ENCODE data around the gene ITPR2.

ITPR2 gene

DNA sequence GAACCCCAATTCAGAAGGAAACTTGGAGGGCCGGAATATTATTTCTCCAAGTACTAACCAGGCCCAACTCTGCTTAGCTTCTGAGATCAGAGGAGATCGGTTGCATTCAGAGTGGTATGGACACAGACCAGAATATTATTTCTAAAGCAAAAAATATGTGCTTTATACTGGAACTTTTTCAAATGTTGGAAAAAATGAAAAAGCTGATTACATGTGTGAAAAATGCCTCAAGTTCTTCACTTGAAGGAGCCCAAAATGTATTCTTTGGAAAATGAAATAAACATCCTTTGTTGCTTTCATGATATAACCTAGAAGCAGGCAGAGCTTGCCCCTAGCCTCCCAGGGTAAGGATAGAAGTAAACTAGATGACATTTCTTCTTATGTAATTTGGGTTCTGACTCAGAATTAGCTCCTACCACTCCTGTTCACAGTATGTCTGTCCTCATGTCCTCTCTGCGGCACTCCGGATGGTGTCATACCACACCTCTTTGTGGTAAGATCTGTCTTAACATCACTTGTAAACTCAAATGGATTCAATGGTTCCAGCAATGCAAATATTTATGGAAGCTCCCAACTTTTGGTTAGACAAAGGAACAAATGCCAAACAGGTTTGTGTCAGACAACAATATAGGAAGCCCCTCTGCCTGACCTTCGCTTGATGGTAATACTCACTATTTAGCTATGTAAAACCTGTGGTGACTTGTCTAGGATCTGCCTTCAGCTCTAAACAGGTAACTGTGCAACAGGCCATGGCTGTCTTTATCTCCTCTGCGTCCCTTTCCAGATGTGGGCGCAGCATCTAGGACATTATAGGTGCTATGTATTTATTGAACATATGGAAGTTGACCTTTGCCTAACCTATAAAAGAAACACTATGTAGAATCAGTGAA lies 459.1 kb downstream of the ITPR2 start:
- no peak for DNase-seq

DNA sequence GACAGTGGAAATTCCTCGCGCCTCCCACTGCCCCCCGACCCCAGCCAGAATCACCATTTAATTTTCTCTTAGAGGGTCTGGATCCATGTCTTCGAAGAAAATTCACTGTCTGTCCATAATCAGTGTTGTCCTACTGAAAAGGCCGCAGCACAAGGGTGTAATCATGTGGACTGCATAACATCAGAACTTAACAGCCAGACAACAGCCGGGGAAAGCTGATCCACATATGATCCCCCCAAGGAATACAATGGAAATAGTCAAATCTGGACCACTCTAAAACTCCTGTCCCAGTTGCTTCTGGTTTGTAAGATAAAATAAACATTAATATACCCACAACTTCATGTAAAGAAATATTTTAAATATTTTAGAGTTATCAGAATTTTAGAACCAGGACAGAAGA lies 460.1 kb downstream of the ITPR2 start:
- DNase-seq, result no peak

DNA sequence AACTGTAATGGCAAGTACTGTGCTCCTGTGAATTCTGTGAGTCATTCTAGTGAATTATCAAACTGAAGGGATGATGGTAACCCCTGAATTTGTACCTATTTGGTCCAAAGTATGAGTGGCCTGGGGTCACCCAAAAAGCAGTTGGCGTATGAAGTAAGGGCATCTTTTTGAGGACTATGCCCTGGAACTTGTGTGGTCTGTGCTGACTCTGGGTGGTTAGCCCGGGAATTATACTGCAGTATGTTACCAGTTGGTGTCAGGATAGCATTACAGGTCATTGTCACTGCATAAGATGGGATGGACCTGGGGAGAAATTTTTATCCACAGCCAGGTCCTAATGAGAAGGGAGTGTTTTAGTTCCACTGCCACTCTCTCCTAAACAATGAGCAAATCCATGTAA lies 462.9 kb downstream of the ITPR2 start:
- DNase-seq, result no peak

DNA sequence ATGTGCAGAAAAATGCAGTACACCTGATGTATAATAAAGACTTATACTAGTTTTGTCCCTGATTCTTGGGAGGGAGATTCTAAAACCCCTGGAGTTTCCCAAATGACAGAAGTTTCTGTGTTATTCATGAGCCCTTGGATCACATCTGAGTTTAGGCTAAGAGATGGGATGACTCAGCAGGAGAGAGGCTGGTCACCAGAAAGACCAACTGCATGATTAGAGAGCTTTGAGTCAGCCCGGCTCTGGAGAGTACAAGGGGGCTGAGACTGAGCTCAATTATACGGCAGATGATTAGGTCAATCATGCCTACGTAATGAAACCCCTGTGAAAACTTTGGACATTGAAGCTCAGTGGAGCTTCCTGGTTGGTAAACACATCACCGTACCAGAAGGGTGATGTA lies 463.4 kb downstream of the ITPR2 start:
- DNase-seq, result no peak

DNA sequence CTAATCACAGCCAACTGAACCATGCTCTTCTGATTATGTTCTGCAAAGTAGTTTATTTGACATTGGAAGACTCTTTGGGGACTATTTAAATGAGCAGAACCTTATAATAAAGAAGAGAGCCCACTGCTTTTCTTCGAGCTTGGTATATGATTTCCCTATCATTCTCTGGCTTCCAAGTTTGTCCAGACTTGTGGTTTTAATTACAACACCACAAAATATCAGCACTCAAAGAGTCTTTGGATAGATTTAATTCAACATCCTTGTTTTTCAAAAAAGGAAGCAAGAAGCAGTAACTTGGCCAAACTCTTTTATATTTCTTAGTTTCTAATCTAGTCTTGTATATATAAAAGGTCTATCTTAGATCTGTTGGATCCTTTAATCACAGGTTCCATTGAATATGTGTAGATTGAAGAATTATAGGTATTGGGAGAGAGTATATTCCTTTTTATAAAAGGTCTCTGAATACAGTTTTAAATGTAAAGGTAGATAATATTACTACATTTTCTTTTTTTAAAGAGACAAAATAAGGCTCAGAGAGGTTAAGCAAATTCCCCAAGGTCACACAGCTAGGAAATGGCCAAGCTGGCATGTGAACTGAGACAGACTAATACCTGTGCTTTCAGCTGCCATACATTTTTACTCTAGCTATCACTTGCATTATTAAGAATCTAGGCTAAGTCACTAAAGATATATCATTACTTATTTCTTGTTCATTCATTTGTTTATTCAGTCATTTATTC lies 464.8 kb downstream of the ITPR2 start:
- DNase-seq, result no peak

DNA sequence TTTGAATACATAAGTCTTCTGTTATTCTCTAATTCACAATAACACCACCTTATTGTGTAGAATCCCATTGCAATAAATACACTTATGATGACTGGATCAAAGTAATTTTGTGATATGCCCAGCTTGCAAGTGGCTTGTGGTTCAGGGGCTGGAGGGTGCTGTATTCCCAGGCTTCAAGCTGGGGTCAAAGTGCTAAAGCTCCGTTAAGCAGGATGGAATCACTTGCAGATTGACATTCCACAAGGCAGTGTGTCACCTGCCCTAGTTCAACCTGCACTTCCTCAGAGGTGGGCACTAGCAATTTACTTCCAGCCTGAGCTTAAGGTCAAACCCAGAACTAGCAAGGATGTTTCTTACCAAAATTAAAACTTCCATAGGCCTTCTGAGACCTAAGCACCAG lies 471.0 kb downstream of the ITPR2 start:
- DNase-seq, result no peak

DNA sequence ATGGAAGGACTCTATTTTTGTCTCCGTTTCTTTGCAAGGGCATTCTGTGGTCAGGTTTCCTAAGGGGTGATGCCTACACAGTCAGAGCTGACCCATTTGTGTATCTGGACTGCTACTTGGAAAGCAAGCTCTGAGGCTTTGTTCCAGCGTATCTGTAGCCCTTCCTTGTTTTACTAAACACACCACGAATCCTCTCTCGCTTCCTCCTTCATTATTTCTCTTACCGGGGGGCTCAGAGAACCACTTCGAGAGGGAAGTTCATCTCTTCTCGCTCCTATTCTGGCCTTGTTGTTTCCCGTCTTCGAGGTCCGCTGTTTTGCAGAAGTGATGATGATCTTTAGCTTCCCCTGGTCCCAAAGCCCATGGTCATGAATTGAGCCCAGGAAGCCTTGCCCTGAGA lies 472.9 kb downstream of the ITPR2 start:
- no peak for DNase-seq

DNA sequence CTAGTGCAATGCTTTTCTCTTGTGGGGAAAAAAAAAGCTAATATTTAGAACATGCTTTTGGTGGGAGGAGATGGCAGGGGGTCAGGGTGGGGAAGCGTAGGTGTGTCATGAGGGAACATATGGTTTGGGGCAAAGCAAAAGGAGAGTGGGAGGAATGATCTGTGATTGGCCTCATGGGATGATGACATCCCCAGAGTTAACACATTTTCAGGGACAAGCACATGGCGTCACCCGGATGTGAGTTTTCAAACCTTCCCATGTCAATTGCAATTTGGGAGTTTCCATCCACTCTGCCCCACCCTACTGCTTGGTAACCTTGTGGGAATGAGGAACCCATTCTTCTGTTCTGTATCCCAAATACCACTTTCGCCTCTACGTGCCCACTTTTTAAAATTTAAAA lies 473.4 kb downstream of the ITPR2 start:
- DNase-seq, result no peak

DNA sequence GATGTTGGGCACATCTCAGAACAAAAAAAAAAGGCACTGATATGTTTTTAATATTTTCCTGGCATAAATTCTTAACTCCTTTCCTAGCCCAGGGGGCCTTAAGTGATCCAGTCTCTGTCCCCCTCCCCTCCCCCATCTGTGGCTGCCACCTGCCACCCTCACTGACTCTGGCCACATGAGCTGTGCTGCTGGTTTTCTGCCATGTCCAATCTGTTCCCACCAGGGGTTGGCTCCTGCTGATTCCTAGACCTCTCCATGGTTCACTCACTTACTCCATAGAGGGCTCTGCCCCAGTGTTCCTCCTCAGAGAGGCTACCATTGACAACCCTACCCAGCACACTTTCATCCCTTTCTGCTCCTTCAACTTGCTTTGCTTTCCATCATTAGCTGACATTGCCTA lies 474.3 kb downstream of the ITPR2 start:
- DNase-seq, result no peak

DNA sequence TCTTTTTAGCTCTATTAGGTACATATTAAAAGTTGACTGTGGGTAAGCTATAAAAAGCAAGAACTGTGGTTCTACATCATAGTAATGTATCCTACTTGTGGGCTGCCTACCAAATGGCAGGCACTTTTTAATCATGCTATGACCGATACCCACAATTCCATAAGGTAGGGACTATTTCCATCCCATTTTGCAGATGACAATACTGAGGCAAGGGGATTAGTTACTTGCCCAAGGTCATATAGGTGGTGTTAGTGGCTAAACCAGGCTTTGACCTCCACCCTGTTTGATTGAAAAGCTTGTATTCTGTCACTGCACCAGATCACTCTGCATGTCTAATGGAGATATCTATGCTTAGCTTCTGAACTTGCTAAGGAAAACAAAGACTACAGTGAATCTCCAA lies 485.7 kb downstream of the ITPR2 start:
- no peak for DNase-seq

DNA sequence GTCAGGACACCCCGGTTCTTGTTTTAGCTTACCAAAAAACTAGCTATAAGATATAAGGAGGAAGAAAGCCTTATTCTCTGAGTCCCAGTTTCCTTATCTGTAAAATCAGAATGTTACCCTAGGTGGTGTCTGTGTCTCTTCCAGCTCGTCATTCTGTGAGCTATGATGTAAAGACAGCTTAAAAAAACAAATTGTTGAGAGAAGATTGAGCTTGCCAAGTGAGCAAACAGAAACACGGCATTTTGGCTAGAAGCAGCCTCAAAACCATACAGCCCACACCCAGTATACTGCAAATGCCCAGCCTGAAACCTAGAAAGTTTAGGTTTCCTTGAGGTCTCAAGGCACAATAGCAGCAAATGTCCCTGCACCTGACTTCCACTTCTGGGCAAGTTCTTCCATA lies 486.3 kb downstream of the ITPR2 start:
- DNase-seq, result no peak

DNA sequence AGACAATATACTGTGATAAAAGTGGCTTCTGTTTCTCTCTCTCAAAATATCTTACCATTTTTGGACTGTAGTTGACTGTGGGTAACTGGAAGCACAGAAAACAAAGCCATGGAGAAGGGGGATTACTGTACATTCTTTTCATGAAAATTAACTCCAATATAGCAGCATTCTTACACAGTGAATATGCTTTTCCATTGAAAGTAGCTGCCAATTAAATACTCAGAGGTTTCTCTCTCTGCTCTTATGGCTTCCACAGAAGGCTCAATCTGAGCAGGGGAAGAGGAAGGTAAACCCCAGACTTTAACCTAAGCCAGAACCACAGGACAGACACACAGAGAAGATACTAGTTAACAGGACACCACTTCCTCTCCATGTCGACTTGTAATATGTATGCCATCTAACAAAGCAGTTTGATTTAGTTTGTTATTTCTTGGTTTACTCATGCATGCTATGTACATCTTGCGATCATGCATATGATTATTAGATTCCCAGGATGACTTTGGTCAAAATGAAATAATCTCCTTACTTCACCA lies 487.5 kb downstream of the ITPR2 start:
- DNase-seq, result no peak

DNA sequence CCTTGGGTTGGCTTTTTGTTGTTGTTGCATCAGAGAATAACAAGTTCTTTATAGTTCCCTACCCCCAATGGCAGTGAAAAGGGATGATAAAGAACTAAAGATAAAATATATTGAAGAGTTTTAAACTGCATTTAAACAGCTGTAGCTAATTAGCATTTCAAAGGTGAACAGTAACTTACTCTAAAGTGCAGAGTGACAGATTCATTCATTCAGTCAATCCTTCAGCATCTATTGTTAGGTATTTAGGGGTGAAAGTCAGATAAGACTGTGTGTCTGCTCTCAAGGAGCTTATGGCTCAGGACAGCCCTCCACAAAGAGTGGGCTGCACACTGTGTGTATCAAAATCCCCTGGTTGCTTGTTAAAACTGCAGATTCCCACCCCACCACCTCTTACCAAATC lies 491.5 kb downstream of the ITPR2 start:
- DNase-seq, result no peak

DNA sequence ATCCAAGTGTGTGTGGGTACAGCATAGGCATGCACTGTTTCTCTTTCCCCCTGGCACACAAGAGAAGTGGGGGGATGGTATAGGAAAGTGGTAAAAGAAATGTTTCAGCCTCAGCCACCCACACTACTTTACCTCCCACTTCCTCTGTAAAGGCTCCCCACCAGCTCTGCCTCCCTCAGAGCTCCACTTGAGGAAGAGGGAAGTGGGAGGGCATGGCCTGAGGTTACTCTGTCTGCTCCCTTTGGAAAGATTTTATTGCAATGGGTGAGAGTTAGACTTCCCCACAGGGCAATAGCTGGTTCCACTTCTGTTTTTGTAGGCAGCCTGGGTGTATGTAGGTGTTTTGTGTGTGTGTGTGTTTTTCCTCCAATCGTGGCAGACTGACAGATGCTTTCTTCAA lies 492.3 kb downstream of the ITPR2 start:
- no peak for DNase-seq

DNA sequence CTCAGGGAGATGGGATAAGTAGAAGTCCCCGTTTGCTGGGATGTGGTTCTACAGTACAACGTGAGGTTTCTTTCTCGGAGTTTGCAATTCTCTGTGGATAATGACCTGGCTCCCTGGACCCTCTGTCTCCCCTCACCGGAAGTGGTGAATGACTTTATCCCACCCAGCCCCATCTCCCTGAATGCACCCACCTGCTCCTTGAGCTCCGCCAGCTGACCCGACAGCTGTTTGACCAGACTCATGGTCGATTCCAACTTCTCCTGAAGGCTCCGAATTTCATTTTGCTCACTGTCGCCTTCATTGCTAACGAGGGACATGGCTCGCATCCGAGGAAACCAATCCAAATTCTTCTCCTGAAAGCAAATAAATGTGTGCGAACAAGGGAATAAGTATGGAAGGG lies 493.0 kb downstream of the ITPR2 start:
- no peak for DNase-seq

DNA sequence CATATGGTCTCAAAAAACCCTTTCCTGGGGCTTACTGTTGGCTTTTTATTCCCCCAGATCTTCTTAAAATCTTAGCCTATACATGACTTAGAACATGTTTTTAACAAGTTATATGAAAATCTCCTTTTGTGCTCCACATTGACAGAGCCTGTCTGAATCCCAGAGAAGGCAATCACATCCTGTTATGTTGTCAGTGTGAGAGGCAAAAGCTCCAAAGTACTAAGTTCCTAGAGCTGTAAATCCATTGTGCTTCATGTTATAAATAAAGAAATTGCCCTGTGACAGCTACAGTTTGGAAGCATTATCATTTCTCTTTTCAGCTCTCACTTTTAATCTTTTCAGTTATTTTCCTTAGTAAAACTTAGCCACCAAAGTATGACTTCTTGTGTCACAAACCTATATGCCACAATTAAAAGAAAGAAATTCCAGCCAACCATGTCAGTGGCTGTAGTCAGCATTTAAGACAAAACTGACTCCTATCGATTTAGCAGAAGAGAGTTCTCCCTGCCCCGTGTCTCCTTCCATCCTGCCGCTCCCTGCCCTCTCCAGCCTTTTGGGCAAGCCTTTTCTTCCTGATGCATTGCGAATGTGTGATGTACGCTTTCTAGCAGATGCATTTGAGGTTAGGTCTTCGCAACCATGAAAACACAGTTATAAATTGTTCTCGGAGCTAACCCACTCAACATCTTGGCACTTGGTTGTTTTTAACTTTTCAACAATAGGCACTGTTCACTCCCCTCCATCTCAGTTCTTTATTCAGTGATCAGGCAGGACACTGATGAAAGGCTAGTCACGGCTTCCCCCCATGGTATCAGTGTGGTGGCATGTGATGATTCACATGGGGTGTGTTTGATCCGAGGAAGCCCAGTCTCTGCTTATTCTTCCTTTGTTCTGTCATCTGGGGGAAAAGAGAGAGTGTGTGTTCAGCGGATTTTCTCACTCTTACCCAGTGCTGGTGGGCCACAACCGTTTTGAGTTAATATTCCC lies 494.1 kb downstream of the ITPR2 start:
- no peak for DNase-seq

DNA sequence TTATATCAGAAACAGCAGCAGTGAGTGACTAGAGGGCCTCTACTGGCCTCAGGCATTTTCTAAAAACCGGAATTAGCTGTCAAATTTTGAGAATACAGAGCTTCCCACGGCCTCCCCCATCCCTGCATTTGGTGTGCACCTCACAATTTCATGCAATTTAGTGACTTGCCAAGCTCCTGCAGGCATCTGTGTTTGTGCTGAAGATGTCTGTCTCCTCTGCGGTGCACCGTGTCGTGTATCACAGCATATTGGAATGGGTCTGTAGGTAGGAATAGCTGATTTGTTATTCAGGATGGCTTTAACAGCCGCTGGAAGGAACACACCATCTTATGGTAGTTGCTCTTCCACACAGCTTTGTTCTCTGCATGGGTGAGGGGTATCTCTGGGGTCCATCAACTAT lies 497.3 kb downstream of the ITPR2 start:
- DNase-seq, result no peak

DNA sequence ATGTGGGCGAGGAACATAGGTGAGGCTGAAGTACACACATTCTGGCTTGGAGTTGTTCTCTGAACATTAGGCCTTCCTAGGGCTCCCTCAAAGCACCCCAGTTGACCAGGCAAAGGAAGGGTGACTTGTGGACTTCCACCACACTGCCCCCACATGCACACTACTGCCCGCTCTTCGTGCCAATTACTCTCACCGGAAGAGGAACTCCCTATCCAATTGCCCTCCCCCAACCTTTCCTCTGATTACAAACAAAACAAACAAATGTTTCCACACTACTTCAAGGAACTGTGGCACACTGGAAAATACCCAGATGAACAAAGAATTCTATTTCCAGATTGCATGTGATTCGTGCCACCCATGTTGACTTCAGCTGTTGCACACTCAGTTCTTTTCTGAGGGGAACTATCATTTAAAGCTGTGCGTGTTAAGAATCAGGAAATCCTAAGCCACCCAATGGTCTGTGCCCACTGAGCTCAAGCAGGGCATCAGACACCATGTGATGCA lies 498.3 kb downstream of the ITPR2 start:
- no peak for DNase-seq

DNA sequence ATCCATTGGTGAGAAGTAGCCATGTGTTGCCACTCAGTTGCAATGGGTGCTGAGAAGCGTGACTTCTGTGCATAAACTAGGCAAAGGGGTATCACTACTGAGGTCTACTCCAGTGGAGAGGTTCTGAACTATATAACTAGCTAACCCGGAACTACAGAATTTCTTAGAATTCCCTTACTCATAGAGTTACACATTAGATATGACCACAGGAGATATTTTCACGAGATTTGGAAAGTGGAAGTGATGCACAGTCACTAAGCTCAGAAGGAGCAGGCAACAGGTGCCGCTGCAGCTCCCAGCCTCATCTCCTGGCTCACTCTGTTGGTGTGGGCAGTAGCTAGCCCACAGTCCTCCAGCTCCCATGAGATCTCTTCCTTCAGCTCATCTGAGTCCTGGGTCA lies 501.0 kb downstream of the ITPR2 start:
- no peak for DNase-seq

DNA sequence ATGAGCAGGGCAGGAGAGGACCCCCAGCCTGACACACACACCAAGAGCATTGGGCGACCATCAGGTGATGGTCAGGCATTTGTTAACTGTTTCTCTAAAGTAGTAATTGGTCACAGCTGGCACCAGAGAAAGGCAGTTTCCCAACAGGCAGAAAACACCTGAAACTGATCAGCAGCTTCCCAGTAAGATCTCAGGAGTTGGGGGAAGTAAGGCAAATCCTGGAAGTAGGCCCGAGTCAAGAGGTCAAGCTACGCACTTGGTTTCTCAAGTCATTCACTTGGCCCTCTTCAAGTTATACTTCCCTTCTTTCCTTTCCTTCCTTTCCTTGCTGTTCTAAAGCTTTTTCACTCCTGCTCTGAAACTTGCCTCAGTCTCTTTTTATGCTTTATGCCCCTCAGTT lies 501.9 kb downstream of the ITPR2 start:
- DNase-seq, result no peak

DNA sequence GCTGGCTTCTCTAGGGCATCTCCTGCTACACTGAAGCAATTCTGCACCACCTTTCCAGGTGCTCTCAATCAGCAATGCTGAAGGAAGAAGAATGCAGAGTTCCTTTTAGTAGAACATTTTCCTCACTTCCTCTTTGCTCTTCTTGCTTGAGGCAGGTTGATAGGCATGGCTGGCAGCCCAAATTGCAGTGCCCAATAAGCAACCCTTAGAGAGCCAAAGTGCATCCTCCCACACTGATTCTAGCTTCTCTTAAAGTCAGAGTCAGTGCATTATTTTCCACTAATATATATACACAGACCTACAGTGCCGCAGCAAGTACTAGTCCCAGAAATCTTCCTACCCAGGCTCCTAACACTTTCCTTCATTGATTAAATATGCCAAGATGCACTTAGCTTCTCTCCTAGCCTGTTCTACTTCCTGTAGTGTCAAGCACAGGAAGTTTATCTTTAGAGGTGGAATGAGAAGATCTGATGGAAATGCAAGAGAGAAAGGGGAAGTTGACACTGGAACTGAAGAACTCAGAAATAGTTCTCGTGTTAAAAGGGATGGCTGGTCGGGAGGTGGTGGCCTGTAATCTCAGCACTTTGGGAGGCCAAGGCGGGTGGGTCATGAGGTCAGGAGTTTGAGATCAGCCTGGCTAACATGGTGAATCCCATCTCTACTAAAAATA lies 504.9 kb downstream of the ITPR2 start:
- DNase-seq, result no peak

DNA sequence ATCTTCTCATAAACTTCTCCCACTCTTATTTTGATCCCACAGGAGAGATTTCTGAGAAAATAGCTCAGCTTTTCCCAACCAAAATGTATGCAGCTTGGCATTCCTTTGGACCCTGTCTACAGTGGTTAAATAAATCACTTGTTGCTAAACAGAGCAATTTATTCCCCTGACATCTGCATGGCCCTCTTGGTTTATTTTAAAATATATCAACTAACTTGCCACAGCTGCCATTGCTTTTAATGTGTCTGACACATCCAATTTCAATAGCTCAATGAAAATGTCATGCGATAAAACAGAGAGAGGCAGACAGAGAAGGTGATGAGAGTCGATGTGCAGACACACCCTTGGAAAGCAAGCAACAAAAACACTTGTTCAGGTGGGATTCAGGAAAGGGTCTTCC lies 509.3 kb downstream of the ITPR2 start:
- no peak for DNase-seq
